HG02571 (cell line): ENCODE data around the gene RALBP1.
"Not testable (repeated sequence)": the region's sequence is repeated elsewhere in the genome, so short reads cannot be mapped to it uniquely, and the experiment has no call there.

Experiments
- ATAC-seq: cut with Tn5 transposase; IDR thresholded peaks from one replicate; pipeline ENCODE4 v1.9.1; 2021; ENCODE audit warnings: mild to moderate bottlenecking, moderate library complexity; ENCODE audit not compliant: unreplicated experiment

The RALBP1 gene

GRCh38 chr18:9474983-9475642, at the start of gene RALBP1:
TSS of gene RALBP1 (plus strand) at chr18:9475513. CDS start at chr18:9513046, 37,533 bp downstream.
- peak; percentile 92 for ATAC-seq

GRCh38 chr18:9426753-9427152, 48.6 kb upstream of the RALBP1 start:
- ATAC-seq: no peak

- ATAC-seq: no peak
Observed at GRCh38 chr18:9428301-9428706, 47.0 kb upstream of the RALBP1 start.

- ATAC-seq: no peak
Observed at GRCh38 chr18:9428862-9429661, 46.3 kb upstream of the RALBP1 start.

GRCh38 chr18:9429662-9429993, 45.7 kb upstream of the RALBP1 start:
- ATAC-seq: no peak

- ATAC-seq: not testable (repeated sequence)
Observed at GRCh38 chr18:9430315-9430714, 45.0 kb upstream of the RALBP1 start.

GRCh38 chr18:9431296-9431695, 44.0 kb upstream of the RALBP1 start:
- ATAC-seq: no peak

- not testable (repeated sequence) for ATAC-seq
Observed at GRCh38 chr18:9433122-9433521, 42.2 kb upstream of the RALBP1 start.

- no peak for ATAC-seq
Observed at GRCh38 chr18:9433671-9434121, 41.6 kb upstream of the RALBP1 start.

GRCh38 chr18:9434122-9434701, 41.1 kb upstream of the RALBP1 start:
- ATAC-seq: no peak

- no peak for ATAC-seq
Observed at GRCh38 chr18:9435041-9435440, 40.3 kb upstream of the RALBP1 start.

- ATAC-seq: no peak
Observed at GRCh38 chr18:9436206-9436929, 38.9 kb upstream of the RALBP1 start.

GRCh38 chr18:9437021-9437437, 38.3 kb upstream of the RALBP1 start:
- no peak for ATAC-seq

GRCh38 chr18:9437672-9438071, 37.6 kb upstream of the RALBP1 start:
- ATAC-seq: no peak

GRCh38 chr18:9441061-9441460, 34.3 kb upstream of the RALBP1 start:
- ATAC-seq: no peak

- no peak for ATAC-seq
Observed at GRCh38 chr18:9444549-9444948, 30.8 kb upstream of the RALBP1 start.

GRCh38 chr18:9446839-9447238, 28.5 kb upstream of the RALBP1 start:
- no peak for ATAC-seq

- no peak for ATAC-seq
Observed at GRCh38 chr18:9447334-9447733, 28.0 kb upstream of the RALBP1 start.

- no peak for ATAC-seq
Observed at GRCh38 chr18:9449600-9450414, 25.5 kb upstream of the RALBP1 start.

- ATAC-seq: not testable (repeated sequence)
Observed at GRCh38 chr18:9450920-9451319, 24.4 kb upstream of the RALBP1 start.
